SK-N-MC (cell line): ENCODE results near the gene LMBR1L.

Experiments used
- EZH2 ChIP-seq: fragments of 200-600 bp; sonication (generic); IDR thresholded peaks from one replicate; pipeline ENCODE4 v1.6.1; 2017; ENCODE audit warnings: antibody characterized with exemption
- FOXP2 ChIP-seq: optimal IDR thresholded peaks from 2 replicates; pipeline ENCODE3; 2011; ENCODE audit warnings: mild to moderate bottlenecking, moderate library complexity; ENCODE audit not compliant: insufficient read depth; ENCODE audit errors: extremely low read length, control extremely low read depth
- POLR2AphosphoS5 ChIP-seq: IDR thresholded peaks from 2 replicates; pipeline ENCODE4 v1.6.1; 2012; ENCODE audit warnings: mild to moderate bottlenecking, low read depth, low read length, borderline replicate concordance

- TF ChIP-seq EZH2 (no peak), FOXP2 (no peak), POLR2AphosphoS5 (no peak)
Observed at GRCh38 chr12:49098703-49099102, 11.9 kb downstream of the LMBR1L start.
